Measurements from ENCODE around the gene OSBPL10.
"Not testable (repeated sequence)": the region's sequence is repeated elsewhere in the genome, so short reads cannot be mapped to it uniquely, and the experiment has no call there.

The OSBPL10 gene

GRCh38 chr3:31693346-31693745 is 287.7 kb downstream of the OSBPL10 start:
- DNase-seq, result no peak

GRCh38 chr3:31692751-31693150 is 288.3 kb downstream of the OSBPL10 start:
- DNase-seq, result no peak

GRCh38 chr3:31690771-31691170 is 290.3 kb downstream of the OSBPL10 start:
- DNase-seq, result no peak

- DNase-seq, result not testable (repeated sequence)
These were observed 291.5 kb downstream of the OSBPL10 start for GRCh38 chr3:31689523-31689922.

GRCh38 chr3:31688984-31689383 is 292.1 kb downstream of the OSBPL10 start:
- DNase-seq, result no peak

- no peak for DNase-seq
These were observed 293.9 kb downstream of the OSBPL10 start for GRCh38 chr3:31687020-31687802.

- DNase-seq, result no peak
These were observed 300.8 kb downstream of the OSBPL10 start for GRCh38 chr3:31680072-31680870.

GRCh38 chr3:31676556-31676955 is 304.5 kb downstream of the OSBPL10 start:
- no peak for DNase-seq

- DNase-seq, result no peak
These were observed 307.1 kb downstream of the OSBPL10 start for GRCh38 chr3:31673950-31674349.

GRCh38 chr3:31671976-31672375 is 309.1 kb downstream of the OSBPL10 start:
- no peak for DNase-seq

GRCh38 chr3:31671451-31671850 is 309.6 kb downstream of the OSBPL10 start:
- DNase-seq, result no peak

GRCh38 chr3:31670722-31671121 is 310.3 kb downstream of the OSBPL10 start:
- DNase-seq, result no peak

GRCh38 chr3:31670136-31670535 is 310.9 kb downstream of the OSBPL10 start:
- DNase-seq, result no peak

GRCh38 chr3:31668242-31668641 is 312.8 kb downstream of the OSBPL10 start:
- no peak for DNase-seq

GRCh38 chr3:31667582-31667981 is 313.5 kb downstream of the OSBPL10 start:
- no peak for DNase-seq

- no peak for DNase-seq
These were observed 317.0 kb downstream of the OSBPL10 start for GRCh38 chr3:31664031-31664430.

- no peak for DNase-seq
These were observed 318.9 kb downstream of the OSBPL10 start for GRCh38 chr3:31661993-31662670.

GRCh38 chr3:31661286-31661685 is 319.8 kb downstream of the OSBPL10 start:
- DNase-seq, result no peak

GRCh38 chr3:31659246-31659645 is 321.8 kb downstream of the OSBPL10 start:
- no peak for DNase-seq

GRCh38 chr3:31654998-31655397 is 326.1 kb downstream of the OSBPL10 start:
- no peak for DNase-seq

GRCh38 chr3:31653464-31653863 is 327.6 kb downstream of the OSBPL10 start:
- no peak for DNase-seq

- no peak for DNase-seq
These were observed 328.8 kb downstream of the OSBPL10 start for GRCh38 chr3:31652296-31652695.

GRCh38 chr3:31648286-31648968 is 332.6 kb downstream of the OSBPL10 start:
- DNase-seq, result no peak
